Suprapubic skin (tissue), 3 donors: ENCODE measurements around the gene SMAD7.

Experiments used
- POLR2A ChIP-seq, 2 donors: fragments of 450-650 bp; IDR thresholded peaks; one replicate each; pipeline ENCODE4 v1.6.1; 2017; ENCODE audit warnings: antibody characterized with exemption in 2 of 2, mild to moderate bottlenecking in 2 of 2, moderate library complexity in 2 of 2
- TF ChIP-seq, protein P1 (sequence below), 2 donors: fragments of 200-600 bp in 1 of 2; fragments of 450-650 bp in 1 of 2; sonication (generic) in 1 of 2; IDR thresholded peaks; one replicate each; pipeline ENCODE4 v1.5.1; 2016 to 2019; ENCODE audit warnings: antibody characterized with exemption in 2 of 2, mild to moderate bottlenecking in 1 of 2, moderate library complexity in 1 of 2

DNA sequence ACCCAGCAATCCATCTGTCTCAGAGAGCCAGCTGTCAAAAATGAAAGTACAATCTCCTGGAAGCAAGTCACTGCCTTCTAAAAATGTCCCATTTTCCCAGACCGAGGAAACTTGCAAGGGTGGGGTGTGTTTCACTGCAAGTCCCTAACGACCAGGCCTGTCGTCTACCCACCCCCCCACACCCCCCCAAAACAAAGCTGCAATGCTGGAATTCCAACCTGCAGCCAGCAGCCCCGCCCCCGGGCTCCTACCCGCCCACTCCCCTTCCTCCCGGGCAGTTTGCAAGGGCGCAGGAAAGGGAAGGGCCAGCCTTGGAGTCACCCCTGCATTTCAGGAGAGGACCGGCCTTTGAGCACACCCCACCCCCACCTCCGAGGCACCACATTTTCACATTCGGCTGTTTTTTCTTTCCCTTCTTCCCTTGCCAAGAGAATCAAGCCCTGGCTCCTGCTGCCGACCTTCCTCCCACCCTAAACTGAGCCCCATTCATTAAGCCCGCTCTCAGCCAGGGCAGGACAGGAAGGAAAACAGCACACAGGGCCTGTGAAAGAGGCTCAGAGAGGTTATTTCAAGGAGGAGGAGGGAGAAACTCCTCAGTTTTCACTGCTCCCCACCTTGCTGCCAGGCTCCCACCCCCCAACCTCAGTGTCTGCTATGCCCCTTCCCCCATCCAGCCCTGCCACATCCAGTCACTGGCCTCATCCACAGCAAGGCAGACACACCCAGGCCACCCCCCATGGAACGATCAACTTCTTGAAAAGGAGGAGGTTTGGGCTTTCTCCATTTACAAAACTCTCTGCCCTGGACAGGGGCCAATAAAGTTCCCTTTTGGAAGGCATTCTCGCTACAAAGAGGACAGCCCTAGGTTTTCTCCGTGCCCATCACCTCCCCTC lies 11.3 kb downstream of the SMAD7 start:
- TF ChIP-seq, protein P1, sequence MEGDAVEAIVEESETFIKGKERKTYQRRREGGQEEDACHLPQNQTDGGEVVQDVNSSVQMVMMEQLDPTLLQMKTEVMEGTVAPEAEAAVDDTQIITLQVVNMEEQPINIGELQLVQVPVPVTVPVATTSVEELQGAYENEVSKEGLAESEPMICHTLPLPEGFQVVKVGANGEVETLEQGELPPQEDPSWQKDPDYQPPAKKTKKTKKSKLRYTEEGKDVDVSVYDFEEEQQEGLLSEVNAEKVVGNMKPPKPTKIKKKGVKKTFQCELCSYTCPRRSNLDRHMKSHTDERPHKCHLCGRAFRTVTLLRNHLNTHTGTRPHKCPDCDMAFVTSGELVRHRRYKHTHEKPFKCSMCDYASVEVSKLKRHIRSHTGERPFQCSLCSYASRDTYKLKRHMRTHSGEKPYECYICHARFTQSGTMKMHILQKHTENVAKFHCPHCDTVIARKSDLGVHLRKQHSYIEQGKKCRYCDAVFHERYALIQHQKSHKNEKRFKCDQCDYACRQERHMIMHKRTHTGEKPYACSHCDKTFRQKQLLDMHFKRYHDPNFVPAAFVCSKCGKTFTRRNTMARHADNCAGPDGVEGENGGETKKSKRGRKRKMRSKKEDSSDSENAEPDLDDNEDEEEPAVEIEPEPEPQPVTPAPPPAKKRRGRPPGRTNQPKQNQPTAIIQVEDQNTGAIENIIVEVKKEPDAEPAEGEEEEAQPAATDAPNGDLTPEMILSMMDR (IDR thresholded peaks at IDR 0.05) = no peak
- no peak for TF ChIP-seq POLR2A (IDR thresholded peaks at IDR 0.05)
